Common myeloid progenitor, CD34-positive (primary cell): ENCODE measurements around the gene PLAU.
"Not testable (repeated sequence)": the region's sequence is repeated elsewhere in the genome, so short reads cannot be mapped to it uniquely, and the experiment has no call there.

Source experiments
- CTCF ChIA-PET: fragments of 350-600 bp; sonication (Branson Sonifier 250); formaldehyde crosslinking; loops from one replicate; lab custom pipeline; 2021; ENCODE audit warnings: antibody characterized with exemption; lab: Charles Lee
- POLR2A ChIA-PET: fragments of 350-600 bp; sonication (Branson Sonifier 250); formaldehyde crosslinking; loops from one replicate; lab custom pipeline; 2021; ENCODE audit warnings: antibody characterized with exemption; lab: Charles Lee
- DNase-seq, 3 donors: peaks; one replicate each; pipeline versions ENCODE4 v3.0.0 to v3.0.0-alpha.2; 2013
- H3K27ac ChIP-seq, 2 experiments: 1 replicate in 1 of 2; 2 replicates in 1 of 2; pipeline ENCODE4 v1.7.0; 2013; ENCODE audit warnings: inconsistent platforms in 2 of 2, low read length in 2 of 2, mild to moderate bottlenecking in 2 of 2, low read depth in 1 of 2, moderate library complexity in 1 of 2; ENCODE audit not compliant: severe bottlenecking in 2 of 2, insufficient read depth in 1 of 2, poor library complexity in 1 of 2
- H3K27me3 ChIP-seq, 5 experiments: replicated peaks in 2 of 5; 1 replicate in 3 of 5; 2 replicates in 2 of 5; pipeline versions ENCODE4 v1.6.1 to v1.7.0; 2013; ENCODE audit warnings: low read length in 4 of 5, mild to moderate bottlenecking in 2 of 5, moderate library complexity in 2 of 5, inconsistent platforms in 1 of 5; ENCODE audit not compliant: insufficient read depth in 5 of 5, control insufficient read depth in 4 of 5
- H3K36me3 ChIP-seq, 4 experiments: 1 replicate in 2 of 4; 2 replicates in 2 of 4; pipeline versions ENCODE4 v1.6.1 to v1.7.0; 2013; ENCODE audit warnings: low read length in 3 of 4, control low read depth in 1 of 4, mild to moderate bottlenecking in 1 of 4; ENCODE audit not compliant: control insufficient read depth in 4 of 4, insufficient read depth in 4 of 4
- H3K4me1 ChIP-seq, 4 experiments: 1 replicate in 3 of 4; 2 replicates in 1 of 4; pipeline versions ENCODE4 v1.6.1 to v1.7.1; 2013; ENCODE audit warnings: low read length in 3 of 4, mild to moderate bottlenecking in 3 of 4, control low read depth in 1 of 4, inconsistent platforms in 1 of 4, moderate library complexity in 1 of 4; ENCODE audit not compliant: control insufficient read depth in 4 of 4, insufficient read depth in 4 of 4; ENCODE audit errors: control extremely low read depth in 1 of 4
- H3K4me3 ChIP-seq, 7 experiments: 1 replicate in 4 of 7; 2 replicates in 3 of 7; pipeline versions ENCODE4 v1.5.1 to v1.7.0; 2013; ENCODE audit warnings: mild to moderate bottlenecking in 7 of 7, low read length in 6 of 7, moderate library complexity in 6 of 7, inconsistent platforms in 2 of 7, low read depth in 2 of 7, control low read depth in 1 of 7; ENCODE audit not compliant: insufficient read depth in 4 of 7, control insufficient read depth in 1 of 7; ENCODE audit errors: extremely low read depth in 1 of 7
- H3K9me3 ChIP-seq, 5 experiments: 1 replicate in 4 of 5; 2 replicates in 1 of 5; pipeline versions ENCODE4 v1.6.1 to v1.7.1; 2013; ENCODE audit warnings: low read length in 4 of 5, mild to moderate bottlenecking in 2 of 5, inconsistent platforms in 1 of 5, low read depth in 1 of 5, moderate library complexity in 1 of 5; ENCODE audit not compliant: control insufficient read depth in 4 of 5, insufficient read depth in 2 of 5; ENCODE audit errors: control extremely low read depth in 1 of 5
- WGBS: methylation state at CpG from one replicate; pipeline ENCODE4 v1.1.5; 2013; ENCODE audit not compliant: insufficient coverage; 5-methylcytosine and 5-hydroxymethylcytosine counted together

The PLAU gene

DNA sequence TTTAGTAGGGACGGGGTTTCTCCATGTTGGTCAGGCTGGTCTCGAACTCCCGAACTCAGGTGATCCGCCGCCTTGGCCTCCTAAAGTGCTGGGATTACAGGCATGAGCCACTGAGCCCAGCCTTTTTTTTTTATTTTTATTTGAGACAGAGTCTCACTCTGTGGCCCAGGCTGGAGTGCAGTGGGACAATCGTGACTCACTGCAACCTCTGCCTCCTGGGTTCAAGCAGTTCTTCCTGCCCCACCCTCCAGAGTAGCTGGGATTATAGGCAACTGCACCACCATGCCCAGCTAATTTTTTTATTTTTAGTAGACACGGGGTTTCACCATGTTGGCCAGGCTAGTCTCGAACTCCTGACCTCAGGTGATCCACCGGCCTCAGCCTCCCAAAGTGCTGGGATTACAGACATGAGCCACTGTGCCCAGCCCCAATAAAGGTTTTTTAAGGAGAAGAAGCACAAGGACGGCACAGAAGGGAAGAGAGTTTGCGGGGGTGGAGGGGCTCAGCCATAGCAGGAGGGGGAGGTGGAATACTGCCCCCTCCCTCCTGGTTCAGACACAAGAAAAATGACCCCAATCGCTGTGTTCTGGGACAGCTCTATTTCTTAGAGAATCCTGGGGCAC, 54.4 kb downstream of the PLAU start:
- peaks cover 0 to 11% (median 8%) of the 10 kb centered on the region in 4 experiments for H3K4me1 ChIP-seq
- 90% methylated on average over 12 of the region's 12 CpGs for WGBS
- ChIA-PET CTCF (interaction anchor here (0.7 to 1.7 kb wide), 2 partner anchors 8 to 22 kb away, joined by 3 to 4 read pairs; no protein-coding TSS in a partner anchor), POLR2A (interaction anchor here (0.6 to 0.7 kb wide), 3 partner anchors 8 to 93 kb away, joined by 3 to 4 read pairs (median 3); no protein-coding TSS in a partner anchor)
- not testable (repeated sequence) for H3K9me3 ChIP-seq, H3K4me3 ChIP-seq, DNase-seq, H3K36me3 ChIP-seq, H3K27ac ChIP-seq, H3K27me3 ChIP-seq

DNA sequence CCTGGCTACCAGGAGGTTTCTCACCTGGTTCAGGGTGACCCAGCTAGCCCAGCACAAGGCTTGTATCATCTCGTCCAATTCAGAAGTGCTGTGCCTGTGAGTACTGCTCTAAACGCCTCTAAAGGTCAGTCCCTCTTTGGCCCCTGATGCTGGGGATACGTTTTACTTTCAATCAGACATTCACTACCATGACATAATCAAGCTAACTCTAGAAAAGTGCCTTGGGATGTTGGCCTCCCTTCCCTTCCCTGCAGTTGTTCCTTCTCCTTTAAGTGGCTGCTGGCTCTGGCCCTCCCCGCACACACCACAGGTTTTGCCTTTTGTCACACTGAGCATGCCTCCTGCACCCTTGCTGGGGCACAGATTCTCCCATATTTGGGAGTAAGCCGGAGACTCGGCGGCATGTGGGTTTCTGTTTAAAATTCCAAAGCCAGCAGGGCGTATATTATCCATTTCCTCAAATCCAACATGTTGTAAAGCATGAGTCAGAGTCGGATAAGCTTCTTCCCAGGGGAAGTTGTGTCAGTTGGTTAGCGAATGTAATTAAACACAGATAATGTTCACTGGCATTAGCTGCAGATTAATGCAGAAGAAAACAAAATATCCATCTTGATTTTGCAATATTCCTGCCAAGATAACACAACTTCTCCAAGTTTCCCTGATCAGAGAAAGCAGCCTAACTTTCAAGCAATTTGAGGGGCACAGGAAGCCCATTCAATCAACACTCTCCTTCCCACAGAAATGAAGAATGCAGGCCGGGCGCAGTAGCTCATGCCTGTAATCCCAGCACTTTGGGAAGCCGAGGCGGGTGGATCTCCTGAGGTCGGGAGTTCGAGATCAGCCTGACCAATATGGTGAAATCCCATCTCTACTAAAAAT, 55.2 kb downstream of the PLAU start:
- no peaks in the 10 kb centered on the region for H3K9me3 ChIP-seq
- no peaks in the 10 kb centered on the region for H3K36me3 ChIP-seq
- CTCF ChIA-PET: interaction anchor here (1.0 to 1.2 kb wide), 2 partner anchors 10 to 25 kb away, joined by 4 read pairs; no protein-coding TSS in a partner anchor
- H3K4me3 ChIP-seq: no peak overlapping the region
- no peak for DNase-seq
- POLR2A ChIA-PET: interaction anchor here (0.6 kb wide), 1 partner anchor 9 kb away, joined by 3 read pairs; no protein-coding TSS in a partner anchor
- 98% methylated on average over 7 of the region's 16 CpGs for WGBS
- peaks cover 0 to 11% (median 8%) of the 10 kb centered on the region in 4 experiments for H3K4me1 ChIP-seq
- no peaks in the 10 kb centered on the region for H3K27me3 ChIP-seq
- no peak overlapping the region for H3K27ac ChIP-seq

GRCh38 chr10:73967022-73967429, 56.1 kb downstream of the PLAU start:
- Histone ChIP-seq H3K9me3 (no peaks in the 10 kb centered on the region), H3K36me3 (no peaks in the 10 kb centered on the region), H3K4me1 (peaks cover 0 to 11% (median 8%) of the 10 kb centered on the region in 4 experiments), H3K27me3 (no peaks in the 10 kb centered on the region), H3K27ac (no peak overlapping the region), H3K4me3 (no peak overlapping the region)
- CTCF ChIA-PET: interaction anchor here (0.6 to 2.0 kb wide), 6 partner anchors 8 to 76 kb away, joined by 3 to 9 read pairs (median 4); no protein-coding TSS in a partner anchor
- 100% methylated on average over 1 of the region's 4 CpGs for WGBS
- no peak for DNase-seq
- POLR2A ChIA-PET: no interaction called here
